Sigmoid colon (tissue), 4 donors: Measurements from ENCODE around the gene FSTL4.

Source experiments
- EP300 ChIP-seq, 4 donors: sonication (generic); formaldehyde crosslinking; IDR thresholded peaks; one replicate each; pipeline ENCODE4 v1.6.1; 2017; ENCODE audit warnings: antibody characterized with exemption in 4 of 4
- POLR2AphosphoS5 ChIP-seq, 4 donors: sonication (generic); formaldehyde crosslinking; IDR thresholded peaks; one replicate each; pipeline ENCODE4 v1.6.1; 2017; ENCODE audit warnings: antibody characterized with exemption in 4 of 4
- TF ChIP-seq, protein P1 (sequence below), 4 experiments: fragments of 450-650 bp in 3 of 4; fragments of 200-600 bp in 1 of 4; IDR thresholded peaks; one replicate each; pipeline ENCODE4 v1.5.1; 2016 to 2019; ENCODE audit warnings: antibody characterized with exemption in 4 of 4, mild to moderate bottlenecking in 3 of 4, moderate library complexity in 2 of 4

GRCh38 chr5:133253671-133254070 lies 358.7 kb downstream of the FSTL4 start:
- TF ChIP-seq, protein P1, sequence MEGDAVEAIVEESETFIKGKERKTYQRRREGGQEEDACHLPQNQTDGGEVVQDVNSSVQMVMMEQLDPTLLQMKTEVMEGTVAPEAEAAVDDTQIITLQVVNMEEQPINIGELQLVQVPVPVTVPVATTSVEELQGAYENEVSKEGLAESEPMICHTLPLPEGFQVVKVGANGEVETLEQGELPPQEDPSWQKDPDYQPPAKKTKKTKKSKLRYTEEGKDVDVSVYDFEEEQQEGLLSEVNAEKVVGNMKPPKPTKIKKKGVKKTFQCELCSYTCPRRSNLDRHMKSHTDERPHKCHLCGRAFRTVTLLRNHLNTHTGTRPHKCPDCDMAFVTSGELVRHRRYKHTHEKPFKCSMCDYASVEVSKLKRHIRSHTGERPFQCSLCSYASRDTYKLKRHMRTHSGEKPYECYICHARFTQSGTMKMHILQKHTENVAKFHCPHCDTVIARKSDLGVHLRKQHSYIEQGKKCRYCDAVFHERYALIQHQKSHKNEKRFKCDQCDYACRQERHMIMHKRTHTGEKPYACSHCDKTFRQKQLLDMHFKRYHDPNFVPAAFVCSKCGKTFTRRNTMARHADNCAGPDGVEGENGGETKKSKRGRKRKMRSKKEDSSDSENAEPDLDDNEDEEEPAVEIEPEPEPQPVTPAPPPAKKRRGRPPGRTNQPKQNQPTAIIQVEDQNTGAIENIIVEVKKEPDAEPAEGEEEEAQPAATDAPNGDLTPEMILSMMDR (IDR thresholded peaks at IDR 0.05) = no peak
- TF ChIP-seq EP300 (IDR thresholded peaks at IDR 0.05) (no peak), POLR2AphosphoS5 (IDR thresholded peaks at IDR 0.05) (no peak)
